ENCODE measurements around the gene CC2D2B. TPM values are rescaled to one million over a fixed set of nuclear protein-coding genes. Genes with fewer than 3 reads are reported as not detected.
A peak's percentile ranks its signal among the peaks of the same experiment; 100 is the strongest.

The CC2D2B gene
- total RNA-seq, 1 experiment from 2014 or later = 0.20 TPM

DNA sequence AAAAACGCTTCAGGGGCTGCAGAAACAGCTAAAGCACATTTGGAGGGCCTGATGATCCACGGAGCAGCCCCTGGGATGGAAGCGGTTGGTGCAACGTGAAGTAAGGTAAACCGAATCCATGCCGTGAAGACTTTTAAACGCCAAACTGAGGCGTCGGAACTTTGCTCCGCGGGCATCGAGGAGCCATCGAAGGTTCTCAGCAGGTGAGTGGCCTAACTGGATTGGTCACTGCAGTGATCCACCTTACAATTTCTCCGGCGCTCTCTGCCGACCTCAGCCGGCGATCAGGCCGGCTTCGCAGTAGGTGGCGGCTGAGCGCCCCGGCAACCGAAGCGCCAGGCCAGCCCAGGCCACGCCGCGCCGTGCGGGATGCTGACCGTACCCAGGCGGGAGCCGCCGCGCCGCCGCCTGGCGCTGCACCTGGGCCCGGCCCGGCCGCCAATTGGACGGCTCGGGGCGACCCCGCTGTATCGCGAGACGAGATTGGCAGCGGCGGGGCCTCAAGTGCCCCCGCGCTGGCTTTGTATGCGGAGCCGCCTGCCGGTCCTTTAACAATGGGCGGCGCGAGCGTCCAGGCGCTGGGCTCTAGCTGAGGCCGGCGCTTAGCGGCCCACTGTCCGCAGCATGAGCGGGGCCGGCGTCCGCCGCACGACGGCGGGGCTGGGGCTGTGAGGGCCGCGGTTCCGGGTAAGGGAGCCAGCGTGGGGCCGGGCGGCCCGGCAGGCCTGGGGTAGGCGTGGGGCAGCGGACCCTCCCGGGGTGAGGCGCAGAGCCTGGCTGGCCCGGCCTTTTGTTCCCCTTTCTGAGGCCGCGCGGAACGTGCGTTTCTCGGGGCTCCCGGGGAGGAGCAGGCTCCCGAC is 135.5 kb downstream of the CC2D2B start, which contains the start of gene CCNJ (continued):
- TF ChIP-seq TEAD1 (CRISPR knock-in tag; IDR thresholded peaks at IDR 0.05) (peak; percentile 97), AR (CRISPR knock-in tag; IDR thresholded peaks at IDR 0.05) (no peak), ZNF232 (CRISPR knock-in tag; IDR thresholded peaks at IDR 0.05) (peak; percentile 53; the same call in 1 of the 2 replicates), IRF2 (CRISPR knock-in tag; IDR thresholded peaks at IDR 0.05; ENCODE audit: borderline replicate concordance, low read depth) (no peak), ZNF532 (CRISPR knock-in tag; IDR thresholded peaks at IDR 0.05; ENCODE audit: borderline replicate concordance) (no peak; the same call in 1 of the 2 replicates), RELA (CRISPR knock-in tag; IDR thresholded peaks at IDR 0.05; ENCODE audit: borderline replicate concordance) (peak; percentile 95), ZBTB43 (CRISPR knock-in tag; IDR thresholded peaks at IDR 0.05) (peak; percentile 54; the same call in 1 of the 2 replicates), NR2C2 (CRISPR knock-in tag; IDR thresholded peaks at IDR 0.05) (peak; percentile 35; the same call in 1 of the 2 replicates)
- TF ChIP-seq, protein P1, sequence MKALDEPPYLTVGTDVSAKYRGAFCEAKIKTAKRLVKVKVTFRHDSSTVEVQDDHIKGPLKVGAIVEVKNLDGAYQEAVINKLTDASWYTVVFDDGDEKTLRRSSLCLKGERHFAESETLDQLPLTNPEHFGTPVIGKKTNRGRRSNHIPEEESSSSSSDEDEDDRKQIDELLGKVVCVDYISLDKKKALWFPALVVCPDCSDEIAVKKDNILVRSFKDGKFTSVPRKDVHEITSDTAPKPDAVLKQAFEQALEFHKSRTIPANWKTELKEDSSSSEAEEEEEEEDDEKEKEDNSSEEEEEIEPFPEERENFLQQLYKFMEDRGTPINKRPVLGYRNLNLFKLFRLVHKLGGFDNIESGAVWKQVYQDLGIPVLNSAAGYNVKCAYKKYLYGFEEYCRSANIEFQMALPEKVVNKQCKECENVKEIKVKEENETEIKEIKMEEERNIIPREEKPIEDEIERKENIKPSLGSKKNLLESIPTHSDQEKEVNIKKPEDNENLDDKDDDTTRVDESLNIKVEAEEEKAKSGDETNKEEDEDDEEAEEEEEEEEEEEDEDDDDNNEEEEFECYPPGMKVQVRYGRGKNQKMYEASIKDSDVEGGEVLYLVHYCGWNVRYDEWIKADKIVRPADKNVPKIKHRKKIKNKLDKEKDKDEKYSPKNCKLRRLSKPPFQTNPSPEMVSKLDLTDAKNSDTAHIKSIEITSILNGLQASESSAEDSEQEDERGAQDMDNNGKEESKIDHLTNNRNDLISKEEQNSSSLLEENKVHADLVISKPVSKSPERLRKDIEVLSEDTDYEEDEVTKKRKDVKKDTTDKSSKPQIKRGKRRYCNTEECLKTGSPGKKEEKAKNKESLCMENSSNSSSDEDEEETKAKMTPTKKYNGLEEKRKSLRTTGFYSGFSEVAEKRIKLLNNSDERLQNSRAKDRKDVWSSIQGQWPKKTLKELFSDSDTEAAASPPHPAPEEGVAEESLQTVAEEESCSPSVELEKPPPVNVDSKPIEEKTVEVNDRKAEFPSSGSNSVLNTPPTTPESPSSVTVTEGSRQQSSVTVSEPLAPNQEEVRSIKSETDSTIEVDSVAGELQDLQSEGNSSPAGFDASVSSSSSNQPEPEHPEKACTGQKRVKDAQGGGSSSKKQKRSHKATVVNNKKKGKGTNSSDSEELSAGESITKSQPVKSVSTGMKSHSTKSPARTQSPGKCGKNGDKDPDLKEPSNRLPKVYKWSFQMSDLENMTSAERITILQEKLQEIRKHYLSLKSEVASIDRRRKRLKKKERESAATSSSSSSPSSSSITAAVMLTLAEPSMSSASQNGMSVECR (CRISPR knock-in tag; IDR thresholded peaks at IDR 0.05; ENCODE audit: borderline replicate concordance) = peak; percentile 97

Measured in WTC11 (cell line).